IMR-90 (cell line): ENCODE data around the gene EIF2S2.

ENCODE experiments used
- CEBPB ChIP-seq: IDR thresholded peaks from 2 replicates; pipeline ENCODE4 v1.6.1; 2012; ENCODE audit warnings: low read depth, low read length, improper control_type of control experiment
- MAZ ChIP-seq: IDR thresholded peaks from 2 replicates; pipeline ENCODE4 v1.6.1; 2012; ENCODE audit warnings: low read depth, mild to moderate bottlenecking, low read length, improper control_type of control experiment, moderate library complexity, borderline replicate concordance
- MXI1 ChIP-seq: IDR thresholded peaks from 2 replicates; pipeline ENCODE4 v1.6.1; 2012; ENCODE audit warnings: low read depth, mild to moderate bottlenecking, low read length, moderate library complexity, borderline replicate concordance
- RAD21 ChIP-seq: IDR thresholded peaks from 2 replicates; pipeline ENCODE4 v1.6.1; 2012; ENCODE audit warnings: low read length, improper control_type of control experiment
- RFX5 ChIP-seq: IDR thresholded peaks from 2 replicates; pipeline ENCODE4 v1.8.0; 2012; ENCODE audit warnings: low read depth, mild to moderate bottlenecking, low read length, moderate library complexity
- TF ChIP-seq, protein P1 (sequence below): conservative IDR thresholded peaks from 2 replicates; pipeline ENCODE4 v1.5.1; 2012; ENCODE audit warnings: mild to moderate bottlenecking, low read depth, low read length, improper control_type of control experiment
- TF ChIP-seq, protein P2 (sequence below): fragments of 150-350 bp; IDR thresholded peaks from 2 replicates; pipeline ENCODE4 v1.6.1; 2016; ENCODE audit warnings: low read depth, mild to moderate bottlenecking, low read length, moderate library complexity, borderline replicate concordance

DNA sequence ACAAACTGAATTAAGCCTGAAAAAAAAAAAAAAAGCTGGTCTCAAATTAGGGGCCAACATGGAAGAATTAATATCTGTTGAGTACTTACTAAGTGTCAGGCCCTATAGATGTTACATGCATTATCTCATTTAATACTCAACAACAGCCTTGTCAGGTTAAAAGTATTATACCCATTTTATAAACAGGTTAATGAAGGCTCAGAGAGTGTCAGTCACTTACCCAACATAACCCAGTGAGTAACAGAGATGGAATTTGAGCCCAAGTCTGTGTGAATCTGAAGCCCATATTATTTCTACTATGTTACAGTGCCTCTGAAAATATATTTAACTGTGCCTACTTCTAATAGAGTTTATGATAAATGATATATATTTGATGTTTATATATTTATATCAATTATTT, 11.3 kb upstream of the EIF2S2 start:
- TF ChIP-seq, protein P1, sequence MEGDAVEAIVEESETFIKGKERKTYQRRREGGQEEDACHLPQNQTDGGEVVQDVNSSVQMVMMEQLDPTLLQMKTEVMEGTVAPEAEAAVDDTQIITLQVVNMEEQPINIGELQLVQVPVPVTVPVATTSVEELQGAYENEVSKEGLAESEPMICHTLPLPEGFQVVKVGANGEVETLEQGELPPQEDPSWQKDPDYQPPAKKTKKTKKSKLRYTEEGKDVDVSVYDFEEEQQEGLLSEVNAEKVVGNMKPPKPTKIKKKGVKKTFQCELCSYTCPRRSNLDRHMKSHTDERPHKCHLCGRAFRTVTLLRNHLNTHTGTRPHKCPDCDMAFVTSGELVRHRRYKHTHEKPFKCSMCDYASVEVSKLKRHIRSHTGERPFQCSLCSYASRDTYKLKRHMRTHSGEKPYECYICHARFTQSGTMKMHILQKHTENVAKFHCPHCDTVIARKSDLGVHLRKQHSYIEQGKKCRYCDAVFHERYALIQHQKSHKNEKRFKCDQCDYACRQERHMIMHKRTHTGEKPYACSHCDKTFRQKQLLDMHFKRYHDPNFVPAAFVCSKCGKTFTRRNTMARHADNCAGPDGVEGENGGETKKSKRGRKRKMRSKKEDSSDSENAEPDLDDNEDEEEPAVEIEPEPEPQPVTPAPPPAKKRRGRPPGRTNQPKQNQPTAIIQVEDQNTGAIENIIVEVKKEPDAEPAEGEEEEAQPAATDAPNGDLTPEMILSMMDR = no peak
- no peak for TF ChIP-seq RAD21
- no peak for TF ChIP-seq MAZ
- no peak for TF ChIP-seq RFX5
- no peak for TF ChIP-seq MXI1
- TF ChIP-seq, protein P2, sequence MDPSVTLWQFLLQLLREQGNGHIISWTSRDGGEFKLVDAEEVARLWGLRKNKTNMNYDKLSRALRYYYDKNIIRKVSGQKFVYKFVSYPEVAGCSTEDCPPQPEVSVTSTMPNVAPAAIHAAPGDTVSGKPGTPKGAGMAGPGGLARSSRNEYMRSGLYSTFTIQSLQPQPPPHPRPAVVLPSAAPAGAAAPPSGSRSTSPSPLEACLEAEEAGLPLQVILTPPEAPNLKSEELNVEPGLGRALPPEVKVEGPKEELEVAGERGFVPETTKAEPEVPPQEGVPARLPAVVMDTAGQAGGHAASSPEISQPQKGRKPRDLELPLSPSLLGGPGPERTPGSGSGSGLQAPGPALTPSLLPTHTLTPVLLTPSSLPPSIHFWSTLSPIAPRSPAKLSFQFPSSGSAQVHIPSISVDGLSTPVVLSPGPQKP = no peak
- no peak for TF ChIP-seq CEBPB
